Measurements from ENCODE around the gene CCNT1. TPM values are rescaled to one million over a fixed set of nuclear protein-coding genes. Genes with fewer than 3 reads are reported as not detected.

The CCNT1 gene
- polyA plus RNA-seq, 2 of the 4 experiments (the other 2 are of a cell fraction) = 13.0 to 54.5 TPM

- ChIA-PET CTCF (no interaction called here), POLR2A (interaction anchor here (0.6 to 1.4 kb wide), 3 partner anchors 9 to 12 kb away, joined by 3 to 4 read pairs (median 3); partner anchors contain the start of gene KANSL2)
- no peak for TF ChIP-seq POLR2A (IDR thresholded peaks at IDR 0.05; ENCODE audit: low read length)
- no peak for TF ChIP-seq BCL3 (IDR thresholded peaks at IDR 0.05)
- no peak for TF ChIP-seq HOXB13 (CRISPR knock-in tag; IDR thresholded peaks at IDR 0.05; ENCODE audit: low read depth)
- no peak for TF ChIP-seq JUN (IDR thresholded peaks at IDR 0.05)
- no peak overlapping the region for H3K4me2 ChIP-seq
- FAIRE-seq (no peak), ATAC-seq (no peak), DNase-seq (ENCODE audit: low read depth in 1 of 2, low spot score in 1 of 2) (no peak)
- H3K9me3 ChIP-seq = no peaks in the 10 kb centered on the region
- no peak overlapping the region for H3K27ac ChIP-seq
- H3K4me1 ChIP-seq = 0 out of 3 replicates have a peak, but pooled peaks cover 6% of the 10 kb centered on the region
- 98% methylated on average over 6 of the region's 6 CpGs for WGBS (ENCODE audit: missing lambda C conversion rate)
- no peak overlapping the region for H3K4me3 ChIP-seq
Observed at GRCh38 chr12:48694038-48694437, 22.5 kb downstream of the CCNT1 start.

GRCh38 chr12:48693572-48693971 is 22.9 kb downstream of the CCNT1 start:
- no peak overlapping the region for H3K4me3 ChIP-seq
- no peak for FAIRE-seq
- no peak for TF ChIP-seq EP300 (IDR thresholded peaks at IDR 0.05)
- TF ChIP-seq E2F6 (IDR thresholded peaks at IDR 0.05; ENCODE audit: borderline replicate concordance, low read depth) = no peak
- no peak for TF ChIP-seq HMGXB4 (CRISPR knock-in tag; IDR thresholded peaks at IDR 0.05; ENCODE audit: borderline replicate concordance)
- no peak for TF ChIP-seq EHMT2 (IDR thresholded peaks at IDR 0.05; ENCODE audit: low read depth)
- no peak for TF ChIP-seq ZSCAN20 (CRISPR knock-in tag; IDR thresholded peaks at IDR 0.05)
- TF ChIP-seq JUNB (IDR thresholded peaks at IDR 0.05) = no peak
- no peak for TF ChIP-seq CTCF (IDR thresholded peaks at IDR 0.05)
- TF ChIP-seq HOXB5 (CRISPR knock-in tag; IDR thresholded peaks at IDR 0.05) = no peak
- no peak for TF ChIP-seq CEBPB (IDR thresholded peaks at IDR 0.05)
- TF ChIP-seq NPAS2 (CRISPR knock-in tag; IDR thresholded peaks at IDR 0.05; ENCODE audit: borderline replicate concordance) = no peak
- no peak for TF ChIP-seq RARB (CRISPR knock-in tag; IDR thresholded peaks at IDR 0.05)
- TF ChIP-seq ZNF302 (CRISPR knock-in tag; IDR thresholded peaks at IDR 0.05) = no peak
- TF ChIP-seq REST (IDR thresholded peaks at IDR 0.05) = no peak

More at GRCh38 chr12:48693572-48693971, 22.9 kb downstream of the CCNT1 start:
- ATAC-seq (no peak), DNase-seq (ENCODE audit: low read depth in 1 of 2, low spot score in 1 of 2) (no peak)
- H3K4me1 ChIP-seq = 0 out of 3 replicates have a peak, but pooled peaks cover 6% of the 10 kb centered on the region
- CTCF ChIA-PET = no interaction called here
- WGBS (ENCODE audit: missing lambda C conversion rate) = 71% methylated on average over 6 of the region's 6 CpGs
- no peak overlapping the region for H3K4me2 ChIP-seq
- POLR2A ChIA-PET = interaction anchor here (1.4 kb wide), 2 partner anchors 11 kb away, joined by 3 to 4 read pairs; partner anchors contain the start of gene KANSL2
- no peak overlapping the region for H3K27ac ChIP-seq
- no peaks in the 10 kb centered on the region for H3K9me3 ChIP-seq

All from A549 (cell line).